ENCODE measurements around the gene SSTR1.

DNA sequence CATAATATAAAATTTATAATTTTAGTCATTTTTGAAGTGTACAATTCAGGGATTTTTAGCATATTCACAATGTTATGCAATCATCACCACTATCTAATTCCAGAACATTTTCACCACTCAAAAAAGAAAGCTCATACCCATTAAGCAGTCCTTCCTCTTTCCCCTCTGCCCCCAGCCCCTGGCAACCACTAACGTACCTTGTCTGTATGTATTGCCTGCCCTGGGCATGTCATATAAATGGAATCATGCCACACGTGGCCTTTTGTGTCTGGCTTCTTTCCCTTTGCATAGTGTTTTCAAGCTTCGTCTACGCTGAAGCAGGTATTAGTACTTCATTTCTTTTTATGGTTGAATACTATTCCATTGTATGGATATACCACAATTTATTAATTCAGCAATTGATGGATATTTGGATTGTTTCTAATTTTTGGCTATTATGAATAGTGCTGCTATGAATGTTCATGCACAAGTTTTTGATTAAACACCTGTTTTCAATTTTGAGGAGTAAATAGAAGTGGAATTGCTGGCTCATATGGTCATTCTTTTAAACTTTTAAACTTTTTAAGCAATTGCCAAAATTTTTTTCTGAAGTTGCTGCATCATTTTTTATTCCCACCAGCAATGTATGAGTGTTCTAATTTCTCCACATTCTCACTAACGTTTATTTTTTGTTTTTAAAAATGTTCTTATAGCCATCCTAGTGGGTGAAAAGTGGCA, 1.6 kb upstream of the SSTR1 start:
- TF ChIP-seq, protein P1, sequence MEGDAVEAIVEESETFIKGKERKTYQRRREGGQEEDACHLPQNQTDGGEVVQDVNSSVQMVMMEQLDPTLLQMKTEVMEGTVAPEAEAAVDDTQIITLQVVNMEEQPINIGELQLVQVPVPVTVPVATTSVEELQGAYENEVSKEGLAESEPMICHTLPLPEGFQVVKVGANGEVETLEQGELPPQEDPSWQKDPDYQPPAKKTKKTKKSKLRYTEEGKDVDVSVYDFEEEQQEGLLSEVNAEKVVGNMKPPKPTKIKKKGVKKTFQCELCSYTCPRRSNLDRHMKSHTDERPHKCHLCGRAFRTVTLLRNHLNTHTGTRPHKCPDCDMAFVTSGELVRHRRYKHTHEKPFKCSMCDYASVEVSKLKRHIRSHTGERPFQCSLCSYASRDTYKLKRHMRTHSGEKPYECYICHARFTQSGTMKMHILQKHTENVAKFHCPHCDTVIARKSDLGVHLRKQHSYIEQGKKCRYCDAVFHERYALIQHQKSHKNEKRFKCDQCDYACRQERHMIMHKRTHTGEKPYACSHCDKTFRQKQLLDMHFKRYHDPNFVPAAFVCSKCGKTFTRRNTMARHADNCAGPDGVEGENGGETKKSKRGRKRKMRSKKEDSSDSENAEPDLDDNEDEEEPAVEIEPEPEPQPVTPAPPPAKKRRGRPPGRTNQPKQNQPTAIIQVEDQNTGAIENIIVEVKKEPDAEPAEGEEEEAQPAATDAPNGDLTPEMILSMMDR (IDR thresholded peaks at IDR 0.05; ENCODE audit: extremely low read depth in 1 of 2, insufficient read depth in 1 of 2, low read depth in 1 of 2, low read length in 2 of 2): no peak
- TF ChIP-seq EZH2 (IDR thresholded peaks at IDR 0.05; ENCODE audit: borderline replicate concordance, low read depth, low read length, severe bottlenecking) (no peak), POLR2A (IDR thresholded peaks at IDR 0.05; ENCODE audit: low read depth, low read length) (no peak)
